ENCODE measurements around the gene CHST8.

CHST8 gene

GRCh38 chr19:33664744-33665143, 43.0 kb downstream of the CHST8 start:
- Histone ChIP-seq H3K4ac (ENCODE audit: low read depth in 1 of 2, low read length in 2 of 2) (no peak overlapping the region), H4K8ac (ENCODE audit: low read length) (no peak overlapping the region), H2AFZ (ENCODE audit: low read depth, low read length) (no peak overlapping the region), H3K4me2 (ENCODE audit: low read length, poor library complexity, severe bottlenecking) (no peak overlapping the region), H3K27ac (ENCODE audit: low read length, poor library complexity, severe bottlenecking) (no peak overlapping the region), H3K23ac (ENCODE audit: low read length in 2 of 2) (no peak overlapping the region), H2BK120ac (ENCODE audit: low read depth, low read length) (no peak overlapping the region), H3K9ac (ENCODE audit: low read length) (no peak overlapping the region), H3K9me3 (ENCODE audit: control insufficient read depth, low read length) (no peaks in the 10 kb centered on the region), H2BK12ac (ENCODE audit: low read length in 2 of 2) (no peak overlapping the region), H3K79me1 (replicated peaks; ENCODE audit: low read length, poor library complexity, severe bottlenecking) (no peaks in the 10 kb centered on the region), H3K36me3 (ENCODE audit: control insufficient read depth in 1 of 2, insufficient read depth in 2 of 2, low read depth in 1 of 2, low read length in 2 of 2) (no peaks in the 10 kb centered on the region), H2BK5ac (ENCODE audit: low read depth, low read length, poor library complexity, severe bottlenecking) (no peak overlapping the region), H2BK15ac (ENCODE audit: low read depth, poor library complexity, severe bottlenecking) (no peak overlapping the region), H2AK5ac (ENCODE audit: low read length, severe bottlenecking) (no peak overlapping the region), H3K27me3 (ENCODE audit: control insufficient read depth in 1 of 2, insufficient read depth in 1 of 2, low read length in 2 of 2) (peaks cover 0 to 8% of the 10 kb centered on the region in 2 experiments), H3K14ac (ENCODE audit: low read length in 2 of 2) (no peak overlapping the region), H3K18ac (ENCODE audit: low read depth in 1 of 2, low read length in 2 of 2) (no peak overlapping the region), H4K91ac (ENCODE audit: low read length) (no peak overlapping the region), H3K4me1 (ENCODE audit: control insufficient read depth, insufficient read depth, low read depth, low read length) (peaks cover 2% of the 10 kb centered on the region), H3K4me3 (ENCODE audit: insufficient read depth in 1 of 2, low read depth in 1 of 2, low read length in 2 of 2) (no peak overlapping the region)
- DNase-seq = no peak
- 82% methylated on average over 3 of the region's 5 CpGs for WGBS

- H3K4me3 ChIP-seq (ENCODE audit: insufficient read depth in 1 of 2, low read depth in 1 of 2, low read length in 2 of 2) = no peak overlapping the region
- H3K27ac ChIP-seq (ENCODE audit: low read length, poor library complexity, severe bottlenecking) = no peak overlapping the region
- no peaks in the 10 kb centered on the region for H3K27me3 ChIP-seq (ENCODE audit: control insufficient read depth in 1 of 2, insufficient read depth in 1 of 2, low read length in 2 of 2)
- H3K9ac ChIP-seq (ENCODE audit: low read length) = no peak overlapping the region
- no peak overlapping the region for H2BK15ac ChIP-seq (ENCODE audit: low read depth, poor library complexity, severe bottlenecking)
- H2AK5ac ChIP-seq (ENCODE audit: low read length, severe bottlenecking) = no peak overlapping the region
- no peak overlapping the region for H3K4ac ChIP-seq (ENCODE audit: low read depth in 1 of 2, low read length in 2 of 2)
- no peak overlapping the region for H3K23ac ChIP-seq (ENCODE audit: low read length in 2 of 2)
- H3K36me3 ChIP-seq (ENCODE audit: control insufficient read depth in 1 of 2, insufficient read depth in 2 of 2, low read depth in 1 of 2, low read length in 2 of 2) = no peaks in the 10 kb centered on the region
- no peak for DNase-seq
- H3K4me2 ChIP-seq (ENCODE audit: low read length, poor library complexity, severe bottlenecking) = no peak overlapping the region
- no peaks in the 10 kb centered on the region for H3K79me1 ChIP-seq (replicated peaks; ENCODE audit: low read length, poor library complexity, severe bottlenecking)
- peaks cover 2% of the 10 kb centered on the region for H3K4me1 ChIP-seq (ENCODE audit: control insufficient read depth, insufficient read depth, low read depth, low read length)
- H2BK5ac ChIP-seq (ENCODE audit: low read depth, low read length, poor library complexity, severe bottlenecking) = no peak overlapping the region
- H2BK12ac ChIP-seq (ENCODE audit: low read length in 2 of 2) = no peak overlapping the region
- H4K8ac ChIP-seq (ENCODE audit: low read length) = no peak overlapping the region
- H2AFZ ChIP-seq (ENCODE audit: low read depth, low read length) = no peak overlapping the region
- peak overlapping the region; percentile 12 for H4K91ac ChIP-seq (ENCODE audit: low read length)
- H2BK120ac ChIP-seq (ENCODE audit: low read depth, low read length) = no peak overlapping the region
- no peak overlapping the region for H3K18ac ChIP-seq (ENCODE audit: low read depth in 1 of 2, low read length in 2 of 2)
- WGBS = 82% methylated on average over 22 of the region's 22 CpGs
- H3K14ac ChIP-seq (ENCODE audit: low read length in 2 of 2) = no peak overlapping the region
- H3K9me3 ChIP-seq (ENCODE audit: control insufficient read depth, low read length) = no peaks in the 10 kb centered on the region
Measured at GRCh38 chr19:33665776-33666595, 44.2 kb downstream of the CHST8 start.

GRCh38 chr19:33667141-33667650, 45.4 kb downstream of the CHST8 start:
- H3K4me1 ChIP-seq (ENCODE audit: control insufficient read depth, insufficient read depth, low read depth, low read length) = peaks cover 2% of the 10 kb centered on the region
- no peak overlapping the region for H3K14ac ChIP-seq (ENCODE audit: low read length in 2 of 2)
- DNase-seq = no peak
- no peak overlapping the region for H3K23ac ChIP-seq (ENCODE audit: low read length in 2 of 2)
- H4K91ac ChIP-seq (ENCODE audit: low read length) = no peak overlapping the region
- no peak overlapping the region for H3K4me2 ChIP-seq (ENCODE audit: low read length, poor library complexity, severe bottlenecking)
- H4K8ac ChIP-seq (ENCODE audit: low read length) = no peak overlapping the region
- H2BK120ac ChIP-seq (ENCODE audit: low read depth, low read length) = no peak overlapping the region
- peaks cover 0 to 6% of the 10 kb centered on the region in 2 experiments for H3K27me3 ChIP-seq (ENCODE audit: control insufficient read depth in 1 of 2, insufficient read depth in 1 of 2, low read length in 2 of 2)
- H2AFZ ChIP-seq (ENCODE audit: low read depth, low read length) = no peak overlapping the region
- H3K9me3 ChIP-seq (ENCODE audit: control insufficient read depth, low read length) = no peaks in the 10 kb centered on the region
- no peak overlapping the region for H3K4me3 ChIP-seq (ENCODE audit: insufficient read depth in 1 of 2, low read depth in 1 of 2, low read length in 2 of 2)
- no peak overlapping the region for H3K9ac ChIP-seq (ENCODE audit: low read length)
- H2AK5ac ChIP-seq (ENCODE audit: low read length, severe bottlenecking) = no peak overlapping the region
- H2BK12ac ChIP-seq (ENCODE audit: low read length in 2 of 2) = no peak overlapping the region
- H3K36me3 ChIP-seq (ENCODE audit: control insufficient read depth in 1 of 2, insufficient read depth in 2 of 2, low read depth in 1 of 2, low read length in 2 of 2) = no peaks in the 10 kb centered on the region
- 77% methylated on average over 15 of the region's 15 CpGs for WGBS
- no peak overlapping the region for H3K4ac ChIP-seq (ENCODE audit: low read depth in 1 of 2, low read length in 2 of 2)
- no peaks in the 10 kb centered on the region for H3K79me1 ChIP-seq (replicated peaks; ENCODE audit: low read length, poor library complexity, severe bottlenecking)
- no peak overlapping the region for H2BK5ac ChIP-seq (ENCODE audit: low read depth, low read length, poor library complexity, severe bottlenecking)
- no peak overlapping the region for H2BK15ac ChIP-seq (ENCODE audit: low read depth, poor library complexity, severe bottlenecking)
- H3K18ac ChIP-seq (ENCODE audit: low read depth in 1 of 2, low read length in 2 of 2) = no peak overlapping the region
- H3K27ac ChIP-seq (ENCODE audit: low read length, poor library complexity, severe bottlenecking) = no peak overlapping the region

- 88% methylated on average over 15 of the region's 15 CpGs for WGBS
Measured at GRCh38 chr19:33667881-33668280, 46.1 kb downstream of the CHST8 start.

More at GRCh38 chr19:33667881-33668280, 46.1 kb downstream of the CHST8 start:
- no peak overlapping the region for H3K4me3 ChIP-seq (ENCODE audit: insufficient read depth in 1 of 2, low read depth in 1 of 2, low read length in 2 of 2)
- no peak overlapping the region for H2BK120ac ChIP-seq (ENCODE audit: low read depth, low read length)
- no peak overlapping the region for H3K4ac ChIP-seq (ENCODE audit: low read depth in 1 of 2, low read length in 2 of 2)
- H3K4me2 ChIP-seq (ENCODE audit: low read length, poor library complexity, severe bottlenecking) = no peak overlapping the region
- no peak overlapping the region for H2BK15ac ChIP-seq (ENCODE audit: low read depth, poor library complexity, severe bottlenecking)
- no peaks in the 10 kb centered on the region for H3K79me1 ChIP-seq (replicated peaks; ENCODE audit: low read length, poor library complexity, severe bottlenecking)
- no peak overlapping the region for H2AK5ac ChIP-seq (ENCODE audit: low read length, severe bottlenecking)
- H2BK12ac ChIP-seq (ENCODE audit: low read length in 2 of 2) = no peak overlapping the region
- peaks cover 0 to 6% of the 10 kb centered on the region in 2 experiments for H3K27me3 ChIP-seq (ENCODE audit: control insufficient read depth in 1 of 2, insufficient read depth in 1 of 2, low read length in 2 of 2)
- no peak for DNase-seq
- H3K23ac ChIP-seq (ENCODE audit: low read length in 2 of 2) = no peak overlapping the region
- H3K36me3 ChIP-seq (ENCODE audit: control insufficient read depth in 1 of 2, insufficient read depth in 2 of 2, low read depth in 1 of 2, low read length in 2 of 2) = no peaks in the 10 kb centered on the region
- H4K8ac ChIP-seq (ENCODE audit: low read length) = no peak overlapping the region
- no peak overlapping the region for H2AFZ ChIP-seq (ENCODE audit: low read depth, low read length)
- peaks cover 2% of the 10 kb centered on the region for H3K4me1 ChIP-seq (ENCODE audit: control insufficient read depth, insufficient read depth, low read depth, low read length)
- H3K9me3 ChIP-seq (ENCODE audit: control insufficient read depth, low read length) = no peaks in the 10 kb centered on the region
- no peak overlapping the region for H3K27ac ChIP-seq (ENCODE audit: low read length, poor library complexity, severe bottlenecking)
- H3K9ac ChIP-seq (ENCODE audit: low read length) = no peak overlapping the region
- no peak overlapping the region for H2BK5ac ChIP-seq (ENCODE audit: low read depth, low read length, poor library complexity, severe bottlenecking)
- H4K91ac ChIP-seq (ENCODE audit: low read length) = no peak overlapping the region
- H3K14ac ChIP-seq (ENCODE audit: low read length in 2 of 2) = no peak overlapping the region
- no peak overlapping the region for H3K18ac ChIP-seq (ENCODE audit: low read depth in 1 of 2, low read length in 2 of 2)
